ENCODE measurements around the gene CFAP69. TPM values are rescaled to one million over a fixed set of nuclear protein-coding genes. Genes with fewer than 3 reads are reported as not detected.

The CFAP69 gene
- total RNA-seq, 1 experiment from 2014 or later: 2.4 TPM

DNA sequence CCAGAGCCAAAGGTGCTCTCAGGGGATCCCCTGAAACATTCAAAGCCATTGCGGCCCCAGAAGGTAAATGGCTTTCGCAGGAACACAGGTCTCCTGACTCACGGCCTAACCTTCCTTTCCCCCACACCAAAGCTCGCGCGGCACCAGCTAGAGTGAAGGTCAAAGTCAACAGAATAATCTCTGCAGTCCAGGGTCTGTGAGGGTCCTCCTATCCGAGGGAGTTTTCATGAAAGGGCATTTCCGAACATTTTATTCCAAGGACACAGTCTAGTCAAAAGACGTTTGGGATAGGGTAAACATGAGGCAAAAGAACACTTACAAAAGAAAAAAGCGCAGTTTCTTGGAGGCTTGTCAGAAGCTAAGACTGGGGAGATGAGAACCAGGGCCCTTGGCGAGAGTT lies 34.0 kb upstream of the CFAP69 start:
- no TSS peak for BruUV-seq (replicated peaks)
- DNase-seq (ENCODE audit: low spot score): peak; percentile 48
- CTCF ChIA-PET: interaction anchor here (0.6 to 1.0 kb wide), 2 partner anchors 12 to 217 kb away, joined by 3 to 5 read pairs; no protein-coding TSS in a partner anchor
- H3K9me3 ChIP-seq (ENCODE audit: low read depth, low read length, poor library complexity, severe bottlenecking): no peaks in the 10 kb centered on the region
- peaks cover 8% of the 10 kb centered on the region for H3K36me3 ChIP-seq (ENCODE audit: insufficient read depth, low read length, poor library complexity, severe bottlenecking)
- peaks cover 38% of the 10 kb centered on the region for H3K4me1 ChIP-seq (ENCODE audit: insufficient read depth, low read length, poor library complexity, severe bottlenecking)
- no peaks in the 10 kb centered on the region for H3K27me3 ChIP-seq (replicated peaks; ENCODE audit: insufficient read depth, low read depth, low read length, poor library complexity)
- H3K27ac ChIP-seq (ENCODE audit: low read depth, low read length, poor library complexity, severe bottlenecking): peak overlapping the region; percentile 98
- no peak for TF ChIP-seq EZH2 (IDR thresholded peaks at IDR 0.05; ENCODE audit: borderline replicate concordance, low read depth, low read length, poor library complexity, severe bottlenecking)
- TF ChIP-seq, protein P1, sequence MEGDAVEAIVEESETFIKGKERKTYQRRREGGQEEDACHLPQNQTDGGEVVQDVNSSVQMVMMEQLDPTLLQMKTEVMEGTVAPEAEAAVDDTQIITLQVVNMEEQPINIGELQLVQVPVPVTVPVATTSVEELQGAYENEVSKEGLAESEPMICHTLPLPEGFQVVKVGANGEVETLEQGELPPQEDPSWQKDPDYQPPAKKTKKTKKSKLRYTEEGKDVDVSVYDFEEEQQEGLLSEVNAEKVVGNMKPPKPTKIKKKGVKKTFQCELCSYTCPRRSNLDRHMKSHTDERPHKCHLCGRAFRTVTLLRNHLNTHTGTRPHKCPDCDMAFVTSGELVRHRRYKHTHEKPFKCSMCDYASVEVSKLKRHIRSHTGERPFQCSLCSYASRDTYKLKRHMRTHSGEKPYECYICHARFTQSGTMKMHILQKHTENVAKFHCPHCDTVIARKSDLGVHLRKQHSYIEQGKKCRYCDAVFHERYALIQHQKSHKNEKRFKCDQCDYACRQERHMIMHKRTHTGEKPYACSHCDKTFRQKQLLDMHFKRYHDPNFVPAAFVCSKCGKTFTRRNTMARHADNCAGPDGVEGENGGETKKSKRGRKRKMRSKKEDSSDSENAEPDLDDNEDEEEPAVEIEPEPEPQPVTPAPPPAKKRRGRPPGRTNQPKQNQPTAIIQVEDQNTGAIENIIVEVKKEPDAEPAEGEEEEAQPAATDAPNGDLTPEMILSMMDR (conservative IDR thresholded peaks at IDR 0.05; ENCODE audit: low read depth, low read length): no peak
- intact Hi-C loops (cut with micrococcal nuclease; ENCODE audit: unreplicated experiment): loop anchor here (5.0 kb wide), 3 partner anchors 51 to 216 kb away; partner anchors contain the start of gene CLDN12
- POLR2A ChIA-PET (ENCODE audit: low non-redundant PET): interaction anchor here (0.6 to 1.0 kb wide), 3 partner anchors 57 to 1625 kb away, joined by 3 to 5 read pairs (median 4); partner anchors contain the start of gene STEAP1
- peak overlapping the region; percentile 88 for H3K4me3 ChIP-seq (ENCODE audit: low read depth, low read length, poor library complexity, severe bottlenecking)

DNA sequence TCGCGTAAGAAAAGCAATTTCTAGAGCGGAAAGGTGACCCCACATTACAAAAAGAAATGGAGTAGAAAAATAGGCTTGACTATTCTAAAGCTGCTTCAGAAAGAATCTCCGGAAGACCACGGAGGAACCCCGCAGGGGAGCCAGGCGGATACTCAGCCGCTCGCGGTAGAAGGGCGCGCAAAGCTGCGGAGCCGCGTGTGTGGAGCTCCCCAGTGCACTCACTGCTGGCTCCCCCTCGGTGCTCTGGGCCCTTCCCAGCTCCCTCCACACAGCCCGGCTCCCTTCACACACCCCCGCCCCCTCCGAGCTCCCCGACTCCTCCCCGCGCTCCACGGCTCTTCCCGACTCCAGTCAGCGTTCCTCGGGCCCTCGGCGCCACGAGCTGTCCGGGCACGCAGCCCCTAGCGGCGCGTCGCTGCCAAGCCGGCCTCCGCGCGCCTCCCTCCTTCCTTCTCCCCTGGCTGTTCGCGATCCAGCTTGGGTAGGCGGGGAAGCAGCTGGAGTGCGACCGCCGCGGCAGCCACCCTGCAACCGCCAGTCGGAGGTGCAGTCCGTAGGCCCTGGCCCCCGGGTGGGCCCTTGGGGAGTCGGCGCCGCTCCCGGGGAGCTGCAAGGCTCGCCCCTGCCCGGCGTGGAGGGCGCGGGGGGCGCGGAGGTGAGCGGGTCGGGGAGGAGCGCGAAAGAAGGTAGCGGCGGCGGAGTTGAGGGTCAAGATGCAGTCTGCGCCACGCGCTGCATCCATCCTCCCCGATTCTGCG lies 33.4 kb upstream of the CFAP69 start, which contains the start of gene STEAP2:
STEAP2 (plus strand) TSS at position 350 of the 758 bp plus-strand sequence. CDS start 13,343 bp downstream, outside the sequence.
- peaks cover 10% of the 10 kb centered on the region for H3K36me3 ChIP-seq (ENCODE audit: insufficient read depth, low read length, poor library complexity, severe bottlenecking)
- CTCF ChIA-PET: interaction anchor here (0.6 to 1.0 kb wide), 2 partner anchors 11 to 216 kb away, joined by 3 to 5 read pairs; no protein-coding TSS in a partner anchor
- H3K27me3 ChIP-seq (replicated peaks; ENCODE audit: insufficient read depth, low read depth, low read length, poor library complexity): no peaks in the 10 kb centered on the region
- no peaks in the 10 kb centered on the region for H3K9me3 ChIP-seq (ENCODE audit: low read depth, low read length, poor library complexity, severe bottlenecking)
- TF ChIP-seq, protein P1 (conservative IDR thresholded peaks at IDR 0.05; ENCODE audit: low read depth, low read length): peak; percentile 82
- TF ChIP-seq EZH2 (IDR thresholded peaks at IDR 0.05; ENCODE audit: borderline replicate concordance, low read depth, low read length, poor library complexity, severe bottlenecking): no peak
- H3K4me3 ChIP-seq (ENCODE audit: low read depth, low read length, poor library complexity, severe bottlenecking): peak within 1 kb of the TSS; percentile 88
- peak within 1 kb of the TSS; percentile 98 for H3K27ac ChIP-seq (ENCODE audit: low read depth, low read length, poor library complexity, severe bottlenecking)
- no TSS peak for BruUV-seq (replicated peaks)
- POLR2A ChIA-PET (ENCODE audit: low non-redundant PET): interaction anchor here (0.6 to 1.0 kb wide), 4 partner anchors 57 to 1625 kb away, joined by 3 to 5 read pairs (median 3); partner anchors contain the start of gene STEAP1
- peaks cover 38% of the 10 kb centered on the region for H3K4me1 ChIP-seq (ENCODE audit: insufficient read depth, low read length, poor library complexity, severe bottlenecking)
- peak; percentile 99 for DNase-seq (ENCODE audit: low spot score)
- intact Hi-C loops (cut with micrococcal nuclease; ENCODE audit: unreplicated experiment): loop anchor here (5.0 kb wide), 3 partner anchors 51 to 216 kb away; partner anchors contain the start of gene CLDN12

DNA sequence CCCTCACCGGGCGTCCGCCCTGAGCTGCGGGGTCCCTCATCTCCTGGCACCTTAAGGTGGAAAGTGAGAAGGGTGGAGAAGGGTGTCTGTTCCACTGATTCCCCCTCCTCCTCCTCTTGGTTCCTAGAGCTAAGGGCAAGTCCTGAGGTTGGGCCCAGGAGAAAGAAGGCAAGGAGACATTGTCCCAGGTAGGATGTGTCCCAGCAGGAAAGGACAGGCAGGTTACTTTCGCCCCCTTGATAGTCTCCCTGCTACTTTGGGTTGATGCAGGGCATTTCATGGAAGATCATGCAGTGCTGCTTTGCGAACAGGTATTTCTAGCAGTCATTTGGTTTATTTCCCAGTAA lies 32.9 kb upstream of the CFAP69 start:
- intact Hi-C loops (cut with micrococcal nuclease; ENCODE audit: unreplicated experiment): loop anchor here (5.0 kb wide), 3 partner anchors 50 to 215 kb away; partner anchors contain the start of gene CLDN12
- no TSS peak for BruUV-seq (replicated peaks)
- ChIA-PET POLR2A (ENCODE audit: low non-redundant PET) (interaction anchor here (0.6 to 1.0 kb wide), 2 partner anchors 58 to 1614 kb away, joined by 3 to 5 read pairs; partner anchors contain the start of gene STEAP1), CTCF (no interaction called here)
- Histone ChIP-seq H3K4me1 (ENCODE audit: insufficient read depth, low read length, poor library complexity, severe bottlenecking) (peaks cover 38% of the 10 kb centered on the region), H3K36me3 (ENCODE audit: insufficient read depth, low read length, poor library complexity, severe bottlenecking) (peaks cover 16% of the 10 kb centered on the region), H3K27ac (ENCODE audit: low read depth, low read length, poor library complexity, severe bottlenecking) (peak overlapping the region; percentile 98), H3K4me3 (ENCODE audit: low read depth, low read length, poor library complexity, severe bottlenecking) (peak overlapping the region; percentile 88), H3K27me3 (replicated peaks; ENCODE audit: insufficient read depth, low read depth, low read length, poor library complexity) (no peaks in the 10 kb centered on the region), H3K9me3 (ENCODE audit: low read depth, low read length, poor library complexity, severe bottlenecking) (no peaks in the 10 kb centered on the region)
- no peak for TF ChIP-seq EZH2 (IDR thresholded peaks at IDR 0.05; ENCODE audit: borderline replicate concordance, low read depth, low read length, poor library complexity, severe bottlenecking)
- TF ChIP-seq, protein P1 (conservative IDR thresholded peaks at IDR 0.05; ENCODE audit: low read depth, low read length): no peak
- no peak for DNase-seq (ENCODE audit: low spot score)
